Measurements from ENCODE around the gene CHRM4.

The CHRM4 gene

DNA sequence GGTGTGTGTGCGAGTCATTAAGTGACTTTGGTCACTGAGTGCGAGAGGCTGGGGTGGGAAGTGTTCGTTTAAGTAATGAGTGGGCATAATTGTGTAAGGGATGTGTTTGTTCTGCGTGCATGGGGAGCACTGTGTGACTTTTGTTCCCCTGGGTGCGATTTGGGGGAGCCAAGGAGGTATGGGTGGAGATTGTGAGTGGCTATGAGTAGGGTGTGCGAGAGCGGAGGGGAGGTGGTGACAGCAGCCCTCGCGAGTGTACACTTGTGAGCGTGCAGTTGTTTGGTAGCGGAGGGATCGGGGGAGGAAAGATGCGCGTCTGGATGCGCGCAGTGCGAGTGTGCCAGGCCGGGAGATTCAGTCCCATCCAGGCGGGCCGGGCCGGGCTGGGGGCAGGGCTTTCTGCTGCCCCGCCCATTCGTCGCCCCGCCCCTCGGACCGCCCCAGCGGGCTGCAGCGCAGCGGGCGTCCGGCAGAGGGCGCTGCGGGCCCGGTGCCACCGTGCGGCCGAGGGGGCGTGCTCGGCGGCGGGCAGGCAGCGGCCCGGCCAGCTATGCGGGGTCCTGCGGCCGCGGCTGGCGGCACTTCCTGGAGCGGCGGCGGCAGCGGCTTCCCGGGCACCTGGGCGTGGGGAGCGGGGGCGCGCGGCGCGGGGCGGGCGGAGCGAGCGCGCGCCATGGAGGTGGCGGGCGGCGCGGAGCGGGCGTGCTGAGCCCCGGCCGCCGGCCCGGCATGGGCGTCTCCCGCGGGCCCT lies 44.5 kb downstream of the CHRM4 start, which contains the start of gene DGKZ:
TSS of gene DGKZ (plus strand) at position 578 of the 751 bp plus-strand sequence. CDS start 197 bp downstream, outside the sequence.
- DNase-seq: peak; percentile 86

DNA sequence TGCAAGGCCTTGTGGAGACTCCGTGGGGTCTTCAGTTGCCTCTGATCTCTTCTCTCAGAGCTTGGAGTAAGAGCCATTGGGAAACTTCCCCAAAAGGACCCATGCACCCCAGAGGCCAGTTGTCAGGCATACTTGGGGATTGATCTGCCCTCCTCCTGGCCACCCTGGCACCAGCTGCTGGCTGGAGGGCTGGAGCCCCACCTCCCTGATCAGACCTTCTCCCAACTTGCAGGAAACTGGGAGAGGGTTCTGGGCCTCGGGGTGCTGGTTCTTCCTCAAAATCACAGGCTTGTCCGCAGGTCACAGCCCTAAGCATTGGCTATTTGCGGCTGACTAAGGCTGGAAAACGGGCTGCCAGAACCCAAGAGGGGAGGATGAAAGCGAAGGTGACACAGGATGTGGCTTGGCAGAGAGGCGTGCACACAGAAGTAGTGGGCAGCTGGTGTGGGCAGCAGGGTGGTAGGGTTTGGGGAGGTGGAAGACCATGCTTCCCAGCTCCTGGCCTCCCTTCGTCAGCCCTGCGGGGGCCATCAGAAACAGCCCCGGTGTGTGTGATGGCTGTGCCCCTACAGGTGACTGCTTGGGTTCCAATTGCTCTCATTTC lies 45.6 kb downstream of the CHRM4 start:
- DNase-seq: no peak

DNA sequence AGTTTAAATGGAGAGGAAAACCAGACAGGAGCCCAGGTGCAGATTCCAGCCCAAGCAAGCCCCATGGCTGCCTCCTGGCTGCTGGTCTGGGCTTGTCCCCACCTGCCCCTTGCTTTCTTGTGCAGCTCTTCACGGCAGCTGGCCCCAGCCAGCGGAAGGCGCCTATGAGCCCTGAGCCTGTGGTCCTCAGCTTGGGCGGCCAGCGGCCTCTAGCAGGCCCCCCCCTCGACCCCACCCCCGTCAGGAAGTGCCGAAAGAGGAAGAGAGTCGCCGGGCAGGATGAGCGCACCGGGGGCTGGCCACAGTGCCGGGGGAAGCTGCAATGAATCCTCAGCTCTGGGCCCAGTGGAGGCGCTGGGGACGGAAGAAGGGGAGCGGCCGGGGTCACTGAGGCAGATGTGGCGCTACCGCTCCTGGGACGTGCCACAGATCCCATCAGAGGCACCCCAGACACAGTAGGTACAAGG lies 46.4 kb downstream of the CHRM4 start:
- no peak for DNase-seq

- no peak for DNase-seq
Observed at GRCh38 chr11:46343520-46343919, 48.1 kb downstream of the CHRM4 start.

DNA sequence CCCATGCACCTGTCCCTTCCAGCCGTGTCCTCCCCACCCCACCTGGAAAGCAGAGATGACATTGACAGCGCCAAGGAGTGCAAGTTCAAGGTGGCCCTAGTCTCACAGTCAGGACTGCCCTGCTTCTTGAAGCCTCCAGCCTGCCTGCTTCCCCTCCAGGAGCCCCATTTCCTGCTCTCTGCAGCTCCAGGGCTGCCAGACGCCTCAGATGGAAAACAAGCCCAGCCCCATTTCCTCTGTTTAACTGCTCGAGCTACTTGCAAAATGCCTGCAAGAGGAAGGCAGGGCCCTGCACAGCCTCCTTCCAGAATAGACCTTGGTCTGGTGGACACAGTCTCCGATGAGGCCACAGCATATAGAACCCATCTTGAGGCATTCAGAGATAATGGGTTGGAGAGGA lies 49.3 kb downstream of the CHRM4 start:
- peak; percentile 79 for DNase-seq

- no peak for DNase-seq
Observed at GRCh38 chr11:46341454-46341853, 50.1 kb downstream of the CHRM4 start.

DNA sequence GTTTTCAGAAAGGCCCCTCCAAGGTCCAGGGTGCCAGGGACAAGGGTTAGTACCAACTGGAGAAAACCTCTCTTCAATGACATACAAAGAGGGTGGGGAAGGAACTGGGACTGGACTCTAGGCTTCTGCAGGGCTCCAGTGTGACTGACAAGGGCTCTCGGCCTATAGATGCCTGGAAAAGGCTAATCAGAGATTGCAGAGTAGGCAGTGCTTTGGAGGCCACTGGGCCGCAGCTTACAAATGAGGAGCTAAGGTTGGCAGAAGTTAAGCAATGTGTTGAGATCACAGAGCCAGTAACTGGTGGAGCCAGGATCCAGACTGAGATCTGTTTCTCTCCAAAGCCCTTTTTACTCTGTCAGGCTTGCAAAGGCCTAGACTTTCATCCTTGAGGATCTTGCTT lies 51.8 kb downstream of the CHRM4 start:
- DNase-seq: no peak

GRCh38 chr11:46338988-46339666 lies 52.4 kb downstream of the CHRM4 start:
- DNase-seq: no peak

- no peak for DNase-seq
Observed at GRCh38 chr11:46338636-46338987, 53.0 kb downstream of the CHRM4 start.

DNA sequence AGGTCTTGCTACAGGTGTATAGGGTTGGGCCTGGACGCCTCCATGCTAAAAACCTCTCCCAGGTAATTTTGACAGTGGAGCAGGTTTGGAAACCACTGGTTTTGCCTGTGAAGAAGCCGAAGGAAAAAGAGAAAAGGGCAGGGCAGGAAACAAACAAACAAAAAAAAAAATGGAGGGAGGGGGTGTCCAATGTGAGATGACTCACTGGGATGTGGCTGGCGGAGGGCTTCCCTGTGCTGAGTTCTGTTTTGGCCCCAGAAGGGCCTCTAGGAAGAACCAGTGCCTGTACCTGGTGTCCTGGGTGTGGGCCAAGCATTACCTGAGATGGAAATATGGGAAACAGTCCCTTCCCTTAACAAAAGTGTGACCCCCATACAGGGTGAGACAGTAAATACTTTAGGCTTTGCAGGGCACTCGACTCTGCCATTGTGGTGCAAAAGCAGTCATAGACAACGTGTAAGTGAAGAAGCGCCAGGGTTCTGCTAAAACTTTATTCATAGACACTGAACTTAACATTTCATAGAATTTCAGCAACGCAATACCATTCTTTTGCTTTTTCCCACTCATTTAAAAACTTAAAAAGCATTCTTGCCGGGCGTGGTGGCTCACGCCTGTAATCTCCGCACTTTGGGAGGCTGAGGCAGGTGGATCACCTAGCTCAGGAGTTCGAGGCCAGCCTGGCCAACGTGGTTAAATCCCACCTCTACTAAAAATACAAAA lies 53.8 kb downstream of the CHRM4 start:
- no peak for DNase-seq

GRCh38 chr11:46336563-46337180 lies 54.9 kb downstream of the CHRM4 start:
- DNase-seq: no peak

DNA sequence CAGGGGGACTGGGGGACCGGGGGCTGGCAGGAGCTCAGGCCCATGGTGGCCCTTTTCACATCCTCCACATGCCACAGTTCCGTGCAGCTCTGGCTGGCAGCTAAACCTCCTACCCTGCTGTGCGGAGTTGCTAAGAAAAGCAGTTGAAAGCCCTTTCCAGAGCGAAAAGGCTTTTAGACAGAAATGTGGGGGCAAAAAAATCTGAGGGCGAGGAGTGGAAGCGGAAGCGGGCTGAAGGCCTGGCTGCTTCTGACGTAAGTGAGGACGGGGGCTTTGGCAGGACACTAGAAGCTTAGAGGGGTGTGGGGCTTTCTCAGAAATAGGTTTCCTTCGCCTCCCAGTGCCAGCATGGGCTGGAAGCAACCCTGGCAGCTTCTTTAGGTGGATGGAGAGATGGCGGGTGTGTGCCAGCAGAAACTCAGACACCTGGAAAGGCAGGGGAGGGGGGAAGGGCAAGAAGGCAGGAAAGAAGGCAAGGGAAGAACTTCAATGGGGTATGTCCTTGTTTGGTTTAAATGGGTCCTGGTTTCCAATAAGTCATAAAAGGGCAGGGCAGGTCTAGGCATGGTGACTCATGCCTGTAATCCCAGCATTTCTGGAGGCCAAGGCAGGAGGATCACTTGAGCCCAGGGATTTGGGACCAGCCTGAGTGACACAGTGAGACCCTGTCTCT lies 55.5 kb downstream of the CHRM4 start:
- DNase-seq: peak; percentile 58

GRCh38 chr11:46335271-46335670 lies 56.3 kb downstream of the CHRM4 start:
- DNase-seq: no peak

DNA sequence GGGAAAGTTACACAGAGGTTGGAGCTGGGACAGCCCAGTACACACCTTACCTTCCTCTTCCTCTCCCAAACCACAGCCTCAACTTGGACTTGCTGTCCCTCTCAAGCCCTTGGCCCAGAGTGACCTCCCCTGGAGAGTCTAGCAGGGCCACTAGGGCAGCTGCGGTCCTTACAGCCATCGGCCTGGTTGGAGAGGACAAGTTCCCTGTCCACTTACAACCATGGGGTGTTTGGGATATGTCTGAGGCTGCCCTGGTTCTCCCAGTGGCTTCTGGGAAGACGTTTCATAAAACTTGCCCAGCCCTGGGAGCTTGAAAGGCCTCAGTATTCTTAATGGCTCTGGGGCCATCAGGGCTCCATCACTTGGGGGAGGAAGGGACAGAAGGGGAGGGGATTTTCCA lies 57.4 kb downstream of the CHRM4 start:
- DNase-seq: no peak
